ENCODE measurements around the gene PAQR4.

Gene PAQR4

GRCh38 chr16:2966043-2966807 lies 2.9 kb upstream of the PAQR4 start:
- no peak for DNase-seq

- no peak for DNase-seq
Observed at GRCh38 chr16:2966808-2967191, 2.3 kb upstream of the PAQR4 start.

- no peak for DNase-seq
Observed at GRCh38 chr16:2967211-2967631, 1.9 kb upstream of the PAQR4 start.

GRCh38 chr16:2967721-2968161 lies 1.4 kb upstream of the PAQR4 start:
- DNase-seq: no peak

- peak in 1 of 2 donors; percentile 51 for DNase-seq
Observed at GRCh38 chr16:2968368-2968737, 795 bp upstream of the PAQR4 start.

GRCh38 chr16:2969545-2970521 lies 685 bp downstream of the PAQR4 start:
- DNase-seq: peak; percentile 63 to 64

- no peak for DNase-seq
Observed at GRCh38 chr16:2970563-2970962, 1.4 kb downstream of the PAQR4 start.

GRCh38 chr16:2971134-2971984 lies 2.2 kb downstream of the PAQR4 start:
- DNase-seq: no peak

- DNase-seq: no peak
Observed at GRCh38 chr16:2971985-2972784, 3.0 kb downstream of the PAQR4 start.

- DNase-seq: no peak
Observed at GRCh38 chr16:2973093-2973492, 3.9 kb downstream of the PAQR4 start.

GRCh38 chr16:2973605-2974318 lies 4.6 kb downstream of the PAQR4 start:
- no peak for DNase-seq

- DNase-seq: no peak
Observed at GRCh38 chr16:2974319-2975056, 5.3 kb downstream of the PAQR4 start.

- no peak for DNase-seq
Observed at GRCh38 chr16:2975161-2975795, 6.1 kb downstream of the PAQR4 start.

- no peak for DNase-seq
Observed at GRCh38 chr16:2976201-2976600, 7.1 kb downstream of the PAQR4 start.

- DNase-seq: no peak
Observed at GRCh38 chr16:2976673-2977072, 7.5 kb downstream of the PAQR4 start.

GRCh38 chr16:2977440-2977839 lies 8.3 kb downstream of the PAQR4 start:
- no peak for DNase-seq

GRCh38 chr16:2979669-2980226 lies 10.6 kb downstream of the PAQR4 start:
- DNase-seq: no peak

- peak; percentile 93 to 94 for DNase-seq
Observed at GRCh38 chr16:2980227-2981176, 11.4 kb downstream of the PAQR4 start, which contains the start of gene PKMYT1. TSS of gene PKMYT1 (minus strand) at chr16:2980446. CDS start at chr16:2979657, 789 bp downstream.
